Inflammatory macrophage (primary cell): Measurements from ENCODE around the gene PLCD3.

Experiments used
- DNase-seq, 2 donors: peaks; one replicate each; pipeline ENCODE4 v3.0.0-alpha.2; 2020 to 2022

The PLCD3 gene

DNA sequence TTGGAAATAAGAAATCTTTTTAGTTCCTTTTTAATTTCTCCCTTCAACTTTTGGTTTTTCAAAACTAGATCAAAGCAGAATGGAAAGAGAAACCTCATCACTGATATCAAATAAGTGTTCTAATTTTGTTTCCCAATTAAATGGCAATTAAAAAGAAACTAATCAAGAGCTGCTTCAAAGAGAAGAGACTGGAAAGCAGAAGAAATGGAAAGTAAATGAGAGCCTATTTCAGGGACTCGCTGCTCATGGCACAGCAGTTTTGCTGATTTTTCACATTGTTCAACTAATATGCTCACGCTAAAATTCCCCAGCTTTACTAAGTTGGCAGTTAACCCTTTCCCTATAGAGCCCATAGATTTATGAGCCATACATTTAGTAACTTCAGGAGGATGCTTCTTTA, 64.7 kb downstream of the PLCD3 start:
- no peak for DNase-seq

DNA sequence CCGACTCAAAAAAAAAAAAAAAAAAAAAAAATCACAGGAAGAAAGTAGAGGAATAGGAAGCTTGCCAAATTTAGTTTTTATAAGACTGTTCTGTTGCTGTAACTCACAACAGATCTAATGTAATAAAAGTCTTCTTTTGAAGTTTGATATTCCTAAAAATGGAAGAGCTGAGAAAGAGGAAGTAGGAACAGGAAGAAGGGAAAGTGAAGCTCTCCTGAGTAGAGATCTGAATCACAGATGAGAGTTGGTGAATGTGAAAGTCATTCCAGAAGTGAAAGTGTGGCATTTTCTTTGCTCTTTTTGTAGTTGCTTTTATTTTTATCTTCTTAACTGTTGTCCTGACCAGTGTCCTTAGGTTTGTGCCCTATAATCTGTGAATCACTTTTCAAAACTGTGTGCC, 69.1 kb downstream of the PLCD3 start:
- peak in 1 of 2 donors; percentile 29 for DNase-seq

GRCh38 chr17:45061606-45062205, 70.6 kb downstream of the PLCD3 start:
- no peak for DNase-seq

DNA sequence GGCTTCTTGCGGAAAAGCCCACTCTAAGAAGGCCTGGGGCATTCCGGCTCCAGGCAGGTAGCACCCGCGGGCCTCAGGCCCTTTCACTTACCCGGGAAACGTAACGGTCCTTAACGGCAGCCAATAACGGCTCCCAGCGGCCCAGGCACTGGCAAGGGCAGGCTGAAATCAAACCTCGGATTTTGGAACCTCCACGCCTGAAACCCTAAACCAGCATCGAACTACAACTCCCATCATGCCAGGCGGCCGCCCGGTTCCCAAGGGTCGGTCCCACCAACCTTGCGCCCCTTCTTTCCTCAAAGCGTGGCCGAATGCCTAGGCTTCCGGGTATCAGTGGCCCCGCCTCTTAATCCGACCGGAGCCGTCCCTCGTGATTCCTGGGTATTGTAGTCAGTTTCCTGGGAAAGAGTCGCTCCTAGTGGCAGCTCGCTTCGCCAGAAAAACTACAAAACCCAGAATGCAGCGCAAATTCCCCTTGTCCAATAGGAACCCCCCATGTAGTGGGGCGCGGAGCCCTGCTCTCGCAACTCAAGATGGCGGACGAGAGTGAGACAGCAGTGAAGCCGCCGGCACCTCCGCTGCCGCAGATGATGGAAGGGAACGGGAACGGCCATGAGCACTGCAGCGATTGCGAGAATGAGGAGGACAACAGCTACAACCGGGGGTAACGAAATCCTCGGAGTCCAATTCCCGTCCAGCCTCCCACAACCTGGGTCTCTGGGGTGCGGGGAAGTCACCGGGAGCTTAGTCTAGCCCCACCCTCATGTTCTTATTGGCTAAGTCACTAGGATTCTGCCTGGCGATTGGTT, 71.3 kb downstream of the PLCD3 start, which contains the start of gene NMT1:
Gene NMT1, plus strand, starts transcription at position 521 of the 809 bp plus-strand sequence. Its CDS starts 13 bp downstream, at position 534.
- DNase-seq: peak; percentile 100

GRCh38 chr17:45060382-45060796, 71.9 kb downstream of the PLCD3 start:
- no peak for DNase-seq
